Measurements from ENCODE around the gene GRB7. TPM values are rescaled to one million over a fixed set of nuclear protein-coding genes. Genes with fewer than 3 reads are reported as not detected.
A peak's percentile ranks its signal among the peaks of the same experiment; 100 is the strongest.

GRB7 gene
- total RNA-seq, 1 experiment from 2014 or later: 7.3 TPM

- no peak for DNase-seq (ENCODE audit: unreplicated experiment)
- Mint-ChIP-seq H3K36me3 (ENCODE audit: insufficient read depth, unreplicated experiment) (peaks cover 4% of the 10 kb centered on the region), H3K9me3 (ENCODE audit: unreplicated experiment) (no peaks in the 10 kb centered on the region), H3K27ac (ENCODE audit: low read depth, unreplicated experiment) (no peak overlapping the region), H3K27me3 (ENCODE audit: insufficient read depth, unreplicated experiment) (peaks cover 18% of the 10 kb centered on the region), H3K4me3 (ENCODE audit: unreplicated experiment) (no peak overlapping the region), H3K4me1 (ENCODE audit: insufficient read depth, unreplicated experiment) (no peaks in the 10 kb centered on the region)
- intact Hi-C loops (cut with micrococcal nuclease): loop anchor here (5.0 kb wide), 1 partner anchor 114 kb away; the partner anchor contains the start of gene STARD3
- ChIA-PET CTCF (interaction anchor here (0.7 to 3.0 kb wide), 6 partner anchors 12 to 140 kb away, joined by 3 to 19 read pairs (median 4); partner anchors contain the start of genes MIEN1 and PNMT), POLR2A (interaction anchor here (5.5 kb wide), 1 partner anchor 13 kb away, joined by 36 read pairs; the partner anchor contains the start of gene GRB7)
- BruUV-seq (replicated peaks): no TSS peak
- no peak for TF ChIP-seq CTCF (IDR thresholded peaks at IDR 0.05; ENCODE audit: unreplicated experiment)
Measured at GRCh38 chr17:39751637-39752036, 13.9 kb downstream of the GRB7 start.

- H3K4me3 Mint-ChIP-seq (ENCODE audit: unreplicated experiment): no peak overlapping the region
- ChIA-PET POLR2A (interaction anchor here (0.7 to 5.5 kb wide), 4 partner anchors 14 to 131 kb away, joined by 4 to 36 read pairs (median 9); partner anchors contain the start of genes ERBB2, GRB7 and MIEN1), CTCF (interaction anchor here (0.5 to 5.1 kb wide), 14 partner anchors 18 to 256 kb away, joined by 3 to 50 read pairs (median 4); partner anchors contain the start of genes MIEN1 and PNMT)
- peaks cover 25% of the 10 kb centered on the region for H3K27me3 Mint-ChIP-seq (ENCODE audit: insufficient read depth, unreplicated experiment)
- peaks cover 1% of the 10 kb centered on the region for H3K36me3 Mint-ChIP-seq (ENCODE audit: insufficient read depth, unreplicated experiment)
- no TSS peak for BruUV-seq (replicated peaks)
- H3K9me3 Mint-ChIP-seq (ENCODE audit: unreplicated experiment): no peaks in the 10 kb centered on the region
- TF ChIP-seq CTCF (IDR thresholded peaks at IDR 0.05; ENCODE audit: unreplicated experiment): no peak
- no peaks in the 10 kb centered on the region for H3K4me1 Mint-ChIP-seq (ENCODE audit: insufficient read depth, unreplicated experiment)
- no peak for DNase-seq (ENCODE audit: unreplicated experiment)
- intact Hi-C loops (cut with micrococcal nuclease): loop anchor here (5.0 kb wide), 1 partner anchor 115 kb away; the partner anchor contains the start of gene STARD3
- no peak overlapping the region for H3K27ac Mint-ChIP-seq (ENCODE audit: low read depth, unreplicated experiment)
Measured at GRCh38 chr17:39752241-39752881, 14.6 kb downstream of the GRB7 start.

GRCh38 chr17:39753514-39754160, 15.9 kb downstream of the GRB7 start:
- DNase-seq (ENCODE audit: unreplicated experiment): no peak
- Mint-ChIP-seq H3K4me3 (ENCODE audit: unreplicated experiment) (peak overlapping the region; percentile 70), H3K4me1 (ENCODE audit: insufficient read depth, unreplicated experiment) (no peaks in the 10 kb centered on the region), H3K27ac (ENCODE audit: low read depth, unreplicated experiment) (no peak overlapping the region), H3K36me3 (ENCODE audit: insufficient read depth, unreplicated experiment) (no peaks in the 10 kb centered on the region), H3K27me3 (ENCODE audit: insufficient read depth, unreplicated experiment) (peaks cover 38% of the 10 kb centered on the region), H3K9me3 (ENCODE audit: unreplicated experiment) (no peaks in the 10 kb centered on the region)
- CTCF ChIA-PET: interaction anchor here (0.6 to 5.1 kb wide), 18 partner anchors 13 to 225 kb away, joined by 3 to 50 read pairs (median 4); partner anchors contain the start of genes ERBB2 and MIEN1
- POLR2A ChIA-PET: interaction anchor here (0.5 to 5.5 kb wide), 7 partner anchors 15 to 134 kb away, joined by 3 to 36 read pairs (median 6); partner anchors contain the start of genes ERBB2, GRB7 and PGAP3
- intact Hi-C loops (cut with micrococcal nuclease): loop anchor here (1.0 to 5.0 kb wide), 3 partner anchors 116 to 227 kb away; partner anchors contain the start of genes PSMD3 and STARD3
- TF ChIP-seq CTCF (IDR thresholded peaks at IDR 0.05; ENCODE audit: unreplicated experiment): no peak
- no TSS peak for BruUV-seq (replicated peaks)
